Activated CD8-positive, alpha-beta T cell treated with anti-CD3 and anti-CD28 coated beads for 36 hours (primary cell): ENCODE results near the gene ZBTB46. TPM values are rescaled to one million over a fixed set of nuclear protein-coding genes. Genes with fewer than 3 reads are reported as not detected.

Experiments used
- ATAC-seq: fragments of 200-7000 bp; cut with Tn5 transposase; one replicate; pipeline ENCODE4 v1.10.0; 2021; ENCODE audit warnings: mild to moderate bottlenecking, moderate library complexity
- CTCF ChIA-PET: fragments of 350-600 bp; sonication (Branson Sonifier 250); formaldehyde crosslinking; loops from one replicate; lab custom pipeline; 2021; ENCODE audit warnings: antibody characterized with exemption; lab: Charles Lee
- POLR2A ChIA-PET: fragments of 350-600 bp; sonication (Branson Sonifier 250); formaldehyde crosslinking; loops from one replicate; lab custom pipeline; 2021; ENCODE audit warnings: antibody characterized with exemption; lab: Charles Lee
- DNase-seq: peaks from one replicate; pipeline ENCODE4 v3.0.0-alpha.2; 2020
- H3K27ac Mint-ChIP-seq: one replicate; pipeline ENCODE4 v1.8.0; 2021; ENCODE audit warnings: mild to moderate bottlenecking, mixed read lengths
- H3K27me3 Mint-ChIP-seq: one replicate; pipeline ENCODE4 v1.8.0; 2021; ENCODE audit warnings: mixed read lengths
- H3K36me3 Mint-ChIP-seq: one replicate; pipeline ENCODE4 v1.8.0; 2021; ENCODE audit warnings: low read depth, mixed read lengths
- H3K4me1 Mint-ChIP-seq: one replicate; pipeline ENCODE4 v1.8.0; 2021; ENCODE audit warnings: low read depth, mixed read lengths
- H3K4me3 Mint-ChIP-seq: one replicate; pipeline ENCODE4 v1.8.0; 2021; ENCODE audit warnings: mild to moderate bottlenecking, moderate library complexity, mixed read lengths
- H3K9me3 Mint-ChIP-seq: one replicate; pipeline ENCODE4 v1.8.0; 2021; ENCODE audit warnings: mixed read lengths
- intact Hi-C: fragments of 100-400 bp; cut with micrococcal nuclease; formaldehyde crosslinking; loops from one replicate; pipeline ENCODE4 v1.10.0; 2022
- total RNA-seq, 2 experiments: library from RNA; stranded (reverse); gene quantifications; one replicate each; pipeline ENCODE4 v1.2.3, GENCODE V29; 2021
- TF ChIP-seq, protein P1 (sequence below): fragments of 200-600 bp; IDR thresholded peaks from one replicate; pipeline ENCODE4 v1.8.0; 2022; ENCODE audit warnings: antibody characterized with exemption, mild to moderate bottlenecking

Gene ZBTB46
- total RNA-seq, 2 experiments from 2014 or later: 0.31 to 0.38 TPM

DNA sequence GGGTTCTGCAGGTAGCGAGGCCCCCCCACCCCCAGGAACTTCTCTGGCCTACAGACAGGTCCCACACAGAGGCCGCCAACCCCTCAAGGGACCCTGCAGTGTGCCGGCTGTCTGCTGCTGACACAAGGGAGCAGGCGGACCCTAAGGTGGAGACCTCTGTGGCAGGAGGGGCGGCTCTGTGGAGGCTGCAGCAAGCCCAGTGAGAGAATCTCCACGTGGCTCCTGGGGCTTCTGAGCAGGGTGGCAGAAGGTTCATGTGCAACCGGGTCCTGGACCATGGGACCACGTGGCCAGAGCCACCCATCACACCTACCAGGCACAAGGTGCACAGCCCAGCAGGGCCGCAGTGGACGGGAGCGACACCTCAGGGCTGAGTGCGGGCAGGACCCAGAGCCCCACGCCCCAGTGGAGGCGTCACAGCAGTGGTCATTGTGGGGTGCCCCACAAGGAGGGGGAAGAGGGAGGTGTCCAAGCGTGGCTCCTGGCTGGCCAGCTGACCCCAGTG is 127.5 kb downstream of the ZBTB46 start:
- intact Hi-C loops: loop anchor here (10.0 kb wide), 1 partner anchor 161 kb away; the partner anchor contains the start of genes ABHD16B and TPD52L2
- H3K36me3 Mint-ChIP-seq: peaks cover 15% of the 10 kb centered on the region
- H3K4me3 Mint-ChIP-seq: no peak overlapping the region
- TF ChIP-seq, protein P1, sequence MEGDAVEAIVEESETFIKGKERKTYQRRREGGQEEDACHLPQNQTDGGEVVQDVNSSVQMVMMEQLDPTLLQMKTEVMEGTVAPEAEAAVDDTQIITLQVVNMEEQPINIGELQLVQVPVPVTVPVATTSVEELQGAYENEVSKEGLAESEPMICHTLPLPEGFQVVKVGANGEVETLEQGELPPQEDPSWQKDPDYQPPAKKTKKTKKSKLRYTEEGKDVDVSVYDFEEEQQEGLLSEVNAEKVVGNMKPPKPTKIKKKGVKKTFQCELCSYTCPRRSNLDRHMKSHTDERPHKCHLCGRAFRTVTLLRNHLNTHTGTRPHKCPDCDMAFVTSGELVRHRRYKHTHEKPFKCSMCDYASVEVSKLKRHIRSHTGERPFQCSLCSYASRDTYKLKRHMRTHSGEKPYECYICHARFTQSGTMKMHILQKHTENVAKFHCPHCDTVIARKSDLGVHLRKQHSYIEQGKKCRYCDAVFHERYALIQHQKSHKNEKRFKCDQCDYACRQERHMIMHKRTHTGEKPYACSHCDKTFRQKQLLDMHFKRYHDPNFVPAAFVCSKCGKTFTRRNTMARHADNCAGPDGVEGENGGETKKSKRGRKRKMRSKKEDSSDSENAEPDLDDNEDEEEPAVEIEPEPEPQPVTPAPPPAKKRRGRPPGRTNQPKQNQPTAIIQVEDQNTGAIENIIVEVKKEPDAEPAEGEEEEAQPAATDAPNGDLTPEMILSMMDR: no peak
- no peaks in the 10 kb centered on the region for H3K9me3 Mint-ChIP-seq
- ChIA-PET CTCF (no interaction called here), POLR2A (no interaction called here)
- no peak for DNase-seq
- ATAC-seq: no peak
- no peaks in the 10 kb centered on the region for H3K27me3 Mint-ChIP-seq
- peaks cover 20% of the 10 kb centered on the region for H3K4me1 Mint-ChIP-seq
- no peak overlapping the region for H3K27ac Mint-ChIP-seq

DNA sequence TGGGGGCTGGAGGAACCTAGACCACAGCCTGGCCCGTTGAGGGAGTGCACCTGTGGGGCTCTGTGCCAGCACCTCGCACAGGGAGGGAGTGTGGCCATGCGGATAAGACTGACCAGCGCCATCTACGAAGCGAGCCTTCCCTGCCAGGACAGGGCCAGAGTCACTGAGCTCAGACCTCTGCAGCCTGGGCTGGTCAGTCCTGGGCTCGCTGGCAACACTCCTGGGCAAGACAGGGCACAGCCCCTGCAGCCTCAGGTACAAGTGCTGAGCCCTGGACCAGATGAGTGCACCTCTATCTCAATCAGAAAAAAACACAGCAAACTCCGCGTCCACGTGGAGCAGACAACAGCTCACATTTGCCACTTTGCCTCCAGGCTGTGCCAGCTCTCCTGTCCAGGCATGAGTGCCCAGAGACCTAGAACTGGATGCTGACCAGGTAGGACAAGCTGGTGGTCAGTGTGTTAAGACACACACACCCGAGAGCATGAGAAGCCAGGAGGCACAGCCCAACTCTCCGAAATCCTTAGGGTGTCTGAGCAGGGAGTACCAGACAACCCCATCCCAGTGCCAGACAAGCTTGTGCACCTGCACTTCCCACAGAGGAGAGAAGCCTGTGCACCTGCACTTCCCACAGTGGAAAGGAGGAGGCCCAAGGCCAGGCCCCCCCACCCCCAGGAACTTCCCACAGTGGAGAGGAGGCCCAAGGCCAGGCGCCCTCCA is 128.2 kb downstream of the ZBTB46 start:
- Mint-ChIP-seq H3K36me3 (peaks cover 15% of the 10 kb centered on the region), H3K27ac (no peak overlapping the region), H3K4me1 (peaks cover 19% of the 10 kb centered on the region), H3K9me3 (no peaks in the 10 kb centered on the region), H3K27me3 (no peaks in the 10 kb centered on the region), H3K4me3 (no peak overlapping the region)
- TF ChIP-seq, protein P1: no peak
- no peak for ATAC-seq
- no peak for DNase-seq
- intact Hi-C loops: loop anchor here (10.0 kb wide), 1 partner anchor 162 kb away; the partner anchor contains the start of genes ABHD16B and TPD52L2
- ChIA-PET POLR2A (interaction anchor here (1.5 kb wide), 1 partner anchor 16 kb away, joined by 5 read pairs; no protein-coding TSS in a partner anchor), CTCF (no interaction called here)

DNA sequence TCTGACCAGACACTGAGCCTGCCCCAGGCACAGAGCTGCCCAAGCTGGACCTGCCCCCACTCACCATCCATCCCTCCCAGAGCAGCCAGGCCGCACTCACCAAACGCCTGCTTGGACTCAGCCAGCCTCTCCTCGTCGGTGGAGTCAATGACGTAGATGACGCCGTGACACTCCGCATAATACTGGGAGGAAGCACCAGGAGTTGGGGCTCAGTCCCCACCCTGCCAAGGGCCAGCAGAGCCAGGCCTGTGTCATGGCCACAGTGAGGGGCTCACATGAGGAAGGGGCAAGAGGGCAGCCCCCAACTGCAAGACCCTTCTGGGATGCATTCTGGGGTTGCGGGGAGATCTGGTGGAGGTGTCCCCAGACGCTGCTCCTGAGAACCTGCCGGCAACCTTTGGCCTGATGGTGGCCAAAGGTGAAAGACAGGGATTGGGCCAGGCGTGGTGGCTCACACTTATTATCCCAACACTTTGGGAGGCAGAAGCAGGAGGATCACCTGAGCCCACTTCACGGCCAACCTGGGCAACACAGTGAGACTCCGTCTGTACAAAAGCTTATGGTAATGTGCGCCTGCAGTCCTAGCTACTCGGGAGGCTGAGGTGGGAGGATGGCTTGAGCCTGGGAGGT is 128.9 kb downstream of the ZBTB46 start:
- CTCF ChIA-PET: no interaction called here
- ATAC-seq: no peak
- H3K9me3 Mint-ChIP-seq: no peaks in the 10 kb centered on the region
- no peak overlapping the region for H3K27ac Mint-ChIP-seq
- POLR2A ChIA-PET: interaction anchor here (0.9 to 1.5 kb wide), 2 partner anchors 16 to 162 kb away, joined by 4 to 5 read pairs; no protein-coding TSS in a partner anchor
- H3K4me1 Mint-ChIP-seq: peaks cover 26% of the 10 kb centered on the region
- no peak overlapping the region for H3K4me3 Mint-ChIP-seq
- intact Hi-C loops: loop anchor here (10.0 kb wide), 1 partner anchor 163 kb away; the partner anchor contains the start of genes ABHD16B and TPD52L2
- TF ChIP-seq, protein P1: no peak
- no peaks in the 10 kb centered on the region for H3K27me3 Mint-ChIP-seq
- peaks cover 15% of the 10 kb centered on the region for H3K36me3 Mint-ChIP-seq
- DNase-seq: no peak

DNA sequence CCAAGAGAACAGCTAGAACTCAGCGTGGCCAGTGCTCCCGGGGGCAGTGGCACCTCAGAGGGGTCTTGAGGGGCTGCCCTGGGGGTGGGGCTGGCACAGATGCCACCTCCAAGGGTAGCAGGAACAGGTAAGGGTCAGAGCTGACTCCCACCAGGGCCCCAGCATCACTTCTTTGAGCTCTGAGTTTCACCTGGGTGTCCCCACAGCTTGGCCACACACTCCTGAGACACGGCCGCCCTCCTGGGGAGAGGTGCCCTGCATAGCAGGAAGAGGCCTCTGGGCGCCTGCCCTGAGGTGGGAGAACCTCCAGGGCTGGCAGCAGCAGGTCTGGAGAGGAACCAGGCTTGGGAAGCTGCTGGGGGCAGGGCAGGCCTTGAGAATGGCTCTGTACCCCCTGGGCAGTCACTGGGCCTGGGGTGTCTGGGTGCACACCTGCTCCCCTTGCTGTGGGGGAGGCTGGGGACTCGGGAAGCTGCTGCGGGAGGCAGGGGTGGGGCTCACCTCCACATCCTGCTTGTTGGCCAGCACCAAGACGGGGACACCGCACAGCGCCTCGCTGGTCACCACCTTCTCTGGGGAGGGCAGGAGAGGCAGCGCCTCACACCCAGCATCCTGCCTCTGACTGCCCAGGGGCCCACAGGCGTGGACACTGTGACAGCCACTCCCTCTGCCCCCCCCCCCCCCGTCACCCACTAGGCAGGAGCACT is 129.6 kb downstream of the ZBTB46 start:
- no peak overlapping the region for H3K27ac Mint-ChIP-seq
- H3K4me1 Mint-ChIP-seq: peaks cover 23% of the 10 kb centered on the region
- DNase-seq: no peak
- intact Hi-C loops: loop anchor here (10.0 kb wide), 1 partner anchor 163 kb away; the partner anchor contains the start of genes ABHD16B and TPD52L2
- peaks cover 11% of the 10 kb centered on the region for H3K36me3 Mint-ChIP-seq
- ChIA-PET POLR2A (interaction anchor here (0.8 to 1.5 kb wide), 3 partner anchors 15 to 163 kb away, joined by 3 to 5 read pairs (median 4); no protein-coding TSS in a partner anchor), CTCF (no interaction called here)
- no peak overlapping the region for H3K4me3 Mint-ChIP-seq
- ATAC-seq: no peak
- TF ChIP-seq, protein P1: no peak
- H3K9me3 Mint-ChIP-seq: no peaks in the 10 kb centered on the region
- H3K27me3 Mint-ChIP-seq: no peaks in the 10 kb centered on the region
